Omental fat pad (tissue), 4 donors: Measurements from ENCODE around the gene SULT2B1. TPM values are rescaled to one million over a fixed set of nuclear protein-coding genes. Genes with fewer than 3 reads are reported as not detected.

Experiments
- ATAC-seq: fragments of 150-250 bp; one replicate; pipeline ENCODE4 v1.9.1; 2016; ENCODE audit warnings: mild to moderate bottlenecking, moderate library complexity; ENCODE audit not compliant: low FRiP score
- DNase-seq: peaks from one replicate; pipeline ENCODE4 v3.0.0-alpha.2; 2019; ENCODE audit warnings: low spot score
- CTCF ChIP-seq, 3 donors: fragments of 450-650 bp; IDR thresholded peaks; one replicate each; pipeline ENCODE4 v1.5.1; 2016 to 2017; ENCODE audit warnings: antibody characterized with exemption in 3 of 3, mild to moderate bottlenecking in 3 of 3, moderate library complexity in 2 of 3
- total RNA-seq, 4 donors: library from RNA; depleted of rRNA; stranded (reverse); fragments of >200 nt; gene quantifications; one replicate each; pipeline ENCODE4 v1.1.0, GENCODE V29; 2016

SULT2B1 gene
- total RNA-seq, 4 donors from 2014 or later = not detected

GRCh38 chr19:48619692-48620585 lies 68.0 kb downstream of the SULT2B1 start:
- DNase-seq = no peak
- no peak for TF ChIP-seq CTCF (IDR thresholded peaks at IDR 0.05)
- no peak for ATAC-seq

DNA sequence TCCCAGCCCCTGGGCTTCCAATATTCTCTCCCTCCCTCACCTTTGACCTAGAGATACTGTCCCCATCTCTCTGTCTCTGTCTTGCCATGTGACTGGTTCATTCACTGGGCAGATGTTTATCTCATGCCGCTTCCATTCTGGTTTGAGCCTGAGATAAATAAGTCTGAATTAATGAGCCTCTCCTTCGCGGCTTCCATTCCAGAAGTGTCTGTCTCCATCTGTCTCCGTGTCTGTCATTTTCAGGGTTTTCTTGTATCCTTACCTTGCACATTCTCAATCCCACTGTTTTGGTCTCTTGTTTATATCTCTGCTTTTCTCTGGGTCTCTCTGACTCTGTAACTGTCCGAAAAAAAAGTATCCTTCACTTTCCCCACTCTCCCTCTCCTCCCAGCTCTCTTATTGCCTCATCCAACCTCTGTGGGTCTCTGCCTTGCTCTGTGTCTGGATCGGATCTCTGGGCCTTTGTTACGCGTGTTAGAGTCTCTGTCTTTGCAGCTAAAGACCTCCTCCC lies 71.6 kb downstream of the SULT2B1 start:
- DNase-seq (no peak), ATAC-seq (no peak)
- no peak for TF ChIP-seq CTCF (IDR thresholded peaks at IDR 0.05)

GRCh38 chr19:48624067-48624594 lies 72.2 kb downstream of the SULT2B1 start:
- ATAC-seq = peak; percentile 83
- DNase-seq = peak; percentile 92
- no peak for TF ChIP-seq CTCF (IDR thresholded peaks at IDR 0.05)

DNA sequence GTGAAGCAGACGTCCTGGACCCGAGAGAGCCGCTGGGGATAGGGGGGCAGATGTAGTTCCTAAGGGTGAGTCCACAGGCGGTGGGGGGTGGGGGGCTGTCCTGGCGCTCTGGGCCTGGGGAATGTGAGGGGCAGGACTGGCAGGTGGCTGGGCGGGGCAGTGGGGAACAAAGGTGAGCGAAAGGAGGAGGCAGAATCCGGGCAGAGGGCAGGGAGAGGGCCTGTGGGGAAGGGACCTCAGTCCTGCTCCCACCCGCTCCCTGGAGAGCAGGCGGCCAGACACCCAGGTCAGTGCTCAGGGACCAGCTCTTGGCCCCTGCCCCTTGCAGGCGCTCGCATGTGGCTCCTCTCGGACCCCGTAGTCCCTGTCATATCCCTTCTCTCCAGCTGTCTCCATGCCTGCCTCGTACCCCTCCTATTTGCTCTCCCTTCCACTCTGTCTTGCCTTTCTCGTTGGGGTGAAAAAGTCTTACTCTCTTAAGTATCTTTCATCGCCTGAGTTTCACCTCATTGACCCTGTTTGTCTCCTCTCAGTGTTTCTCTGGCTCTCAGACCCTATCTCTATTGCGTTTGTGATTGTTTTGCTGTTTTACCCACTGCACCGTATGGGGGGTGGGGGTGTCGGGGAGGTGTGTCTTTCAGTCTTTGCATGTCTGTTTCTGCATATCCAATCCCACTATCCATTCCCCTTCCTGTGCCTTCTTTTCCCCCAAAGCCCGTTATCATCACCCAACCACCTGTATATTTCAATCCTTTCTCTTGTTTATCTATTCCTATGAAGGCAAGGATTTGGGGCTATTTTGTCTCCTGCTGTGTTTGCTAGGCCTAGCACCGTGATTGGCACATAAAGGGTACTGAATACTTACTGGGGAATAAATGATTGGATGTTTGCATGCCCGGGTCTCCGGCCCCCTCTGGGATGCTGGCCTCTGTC lies 73.1 kb downstream of the SULT2B1 start:
- no peak for TF ChIP-seq CTCF (IDR thresholded peaks at IDR 0.05)
- ATAC-seq (no peak), DNase-seq (no peak)

- no peak for DNase-seq
- no peak for ATAC-seq
- TF ChIP-seq CTCF (IDR thresholded peaks at IDR 0.05) = no peak
Measured at GRCh38 chr19:48625891-48626327, 73.9 kb downstream of the SULT2B1 start.

- DNase-seq = no peak
Measured at GRCh38 chr19:48627201-48627864, 75.4 kb downstream of the SULT2B1 start.

More at GRCh38 chr19:48627201-48627864, 75.4 kb downstream of the SULT2B1 start:
- TF ChIP-seq CTCF (IDR thresholded peaks at IDR 0.05) = no peak
- ATAC-seq = no peak
